NCI-H1694 treated with DMSO at 0.1 percent for 48 hours (cell line): ENCODE results near the gene ZNF70.

Experiments used
- DNase-seq: peaks from one replicate; lab custom pipeline; 2025; lab: John Stamatoyannopoulos, UW

ZNF70 gene

GRCh38 chr22:23779083-23779482 is 28.2 kb upstream of the ZNF70 start:
- no peak for DNase-seq

GRCh38 chr22:23778577-23778900 is 27.6 kb upstream of the ZNF70 start:
- DNase-seq, result no peak

GRCh38 chr22:23777776-23778576 is 27.1 kb upstream of the ZNF70 start:
- no peak for DNase-seq

- DNase-seq, result no peak
These were observed 25.0 kb upstream of the ZNF70 start for GRCh38 chr22:23775779-23776375.

- DNase-seq, result no peak
These were observed 24.1 kb upstream of the ZNF70 start for GRCh38 chr22:23774922-23775436.

GRCh38 chr22:23774114-23774921 is 23.4 kb upstream of the ZNF70 start:
- no peak for DNase-seq

- no peak for DNase-seq
These were observed 22.7 kb upstream of the ZNF70 start for GRCh38 chr22:23773483-23774113.

GRCh38 chr22:23772649-23773473 is 21.9 kb upstream of the ZNF70 start, which contains the start of gene MMP11:
Gene MMP11 (plus strand): TSS chr22:23772849. CDS start chr22:23772871, 22 bp downstream.
- DNase-seq, result no peak

GRCh38 chr22:23772315-23772648 is 21.4 kb upstream of the ZNF70 start:
- DNase-seq, result no peak

- no peak for DNase-seq
These were observed 18.5 kb upstream of the ZNF70 start for GRCh38 chr22:23769321-23769965.

GRCh38 chr22:23767673-23768548 is 17.0 kb upstream of the ZNF70 start, which contains the start of gene CHCHD10:
Gene CHCHD10 (minus strand): TSS chr22:23767972. CDS start chr22:23767874, 98 bp downstream.
- DNase-seq, result peak; percentile 40

GRCh38 chr22:23767303-23767672 is 16.4 kb upstream of the ZNF70 start:
- no peak for DNase-seq

- DNase-seq, result no peak
These were observed 14.3 kb upstream of the ZNF70 start for GRCh38 chr22:23764899-23765881.

GRCh38 chr22:23763954-23764353 is 13.0 kb upstream of the ZNF70 start:
- no peak for DNase-seq

GRCh38 chr22:23763579-23763945 is 12.7 kb upstream of the ZNF70 start:
- DNase-seq, result no peak

GRCh38 chr22:23762842-23763578 is 12.1 kb upstream of the ZNF70 start, which contains the start of gene C22orf15:
Gene C22orf15 (plus strand): TSS chr22:23762990. CDS start chr22:23763307, 317 bp downstream.
- DNase-seq, result no peak

- DNase-seq, result no peak
These were observed 9.1 kb upstream of the ZNF70 start for GRCh38 chr22:23760056-23760455.

GRCh38 chr22:23759566-23759965 is 8.7 kb upstream of the ZNF70 start:
- no peak for DNase-seq
